Esophagus squamous epithelium (tissue), 5 donors: Measurements from ENCODE around the gene PPP2R2C. TPM values are rescaled to one million over a fixed set of nuclear protein-coding genes. Genes with fewer than 3 reads are reported as not detected.

Source experiments
- DNase-seq: peaks from one replicate; lab custom pipeline; 2025; lab: John Stamatoyannopoulos, UW
- H3K27ac ChIP-seq, 4 donors: fragments of 200-600 bp; sonication (generic); one replicate each; pipeline ENCODE4 v1.5.1; 2016 to 2019; ENCODE audit warnings: mild to moderate bottlenecking in 1 of 4
- H3K27me3 ChIP-seq, 4 donors: fragments of 200-600 bp; sonication (generic); 1 replicate in 3 of 4; 2 replicates in 1 of 4; pipeline versions ENCODE4 v1.5.1 to v1.6.0; 2017 to 2021; ENCODE audit warnings: antibody characterized with exemption in 1 of 4
- H3K36me3 ChIP-seq, 3 donors: fragments of 200-600 bp; sonication (generic); one replicate each; pipeline ENCODE4 v1.5.1; 2016 to 2019
- H3K4me1 ChIP-seq, 3 donors: fragments of 200-600 bp; sonication (generic); one replicate each; pipeline ENCODE4 v1.5.1; 2017 to 2019
- H3K4me3 ChIP-seq, 4 donors: fragments of 200-600 bp; sonication (generic); 1 replicate in 3 of 4; 2 replicates in 1 of 4; pipeline ENCODE4 v1.5.1; 2016 to 2019; ENCODE audit warnings: mild to moderate bottlenecking in 2 of 4, moderate library complexity in 1 of 4
- H3K9me3 ChIP-seq, 3 donors: fragments of 200-600 bp; sonication (generic); one replicate each; pipeline ENCODE4 v1.5.1; 2016 to 2019
- POLR2A ChIP-seq, 4 donors: fragments of 450-650 bp; IDR thresholded peaks; one replicate each; pipeline ENCODE4 v1.6.1; 2017; ENCODE audit warnings: antibody characterized with exemption in 4 of 4, mild to moderate bottlenecking in 4 of 4, moderate library complexity in 3 of 4
- WGBS, 2 donors: methylation state at CpG; one replicate each; pipeline ENCODE4 v1.1.5; 2018; 5-methylcytosine and 5-hydroxymethylcytosine counted together
- intact Hi-C: fragments of 100-400 bp; cut with DNase I; formaldehyde crosslinking; loops from one replicate; pipeline ENCODE4 v1.15.0; 2022
- total RNA-seq, 4 donors: library from RNA; depleted of rRNA; stranded (reverse); fragments of >200 nt; gene quantifications; one replicate each; pipeline ENCODE4 v1.1.0, GENCODE V29; 2016
- TF ChIP-seq, protein P1 (sequence below), 6 experiments: fragments of 450-650 bp in 4 of 6; fragments of 200-600 bp in 2 of 6; sonication (generic) in 2 of 6; IDR thresholded peaks; one replicate each; pipeline ENCODE4 v1.5.1; 2016 to 2019; ENCODE audit warnings: antibody characterized with exemption in 6 of 6, mild to moderate bottlenecking in 4 of 6, moderate library complexity in 4 of 6
- donor health status: DM: yes; HTN: yes; CAD: no.

Gene PPP2R2C
- total RNA-seq, 4 donors from 2014 or later: 26.9 to 76.3 (median 53.7) TPM

DNA sequence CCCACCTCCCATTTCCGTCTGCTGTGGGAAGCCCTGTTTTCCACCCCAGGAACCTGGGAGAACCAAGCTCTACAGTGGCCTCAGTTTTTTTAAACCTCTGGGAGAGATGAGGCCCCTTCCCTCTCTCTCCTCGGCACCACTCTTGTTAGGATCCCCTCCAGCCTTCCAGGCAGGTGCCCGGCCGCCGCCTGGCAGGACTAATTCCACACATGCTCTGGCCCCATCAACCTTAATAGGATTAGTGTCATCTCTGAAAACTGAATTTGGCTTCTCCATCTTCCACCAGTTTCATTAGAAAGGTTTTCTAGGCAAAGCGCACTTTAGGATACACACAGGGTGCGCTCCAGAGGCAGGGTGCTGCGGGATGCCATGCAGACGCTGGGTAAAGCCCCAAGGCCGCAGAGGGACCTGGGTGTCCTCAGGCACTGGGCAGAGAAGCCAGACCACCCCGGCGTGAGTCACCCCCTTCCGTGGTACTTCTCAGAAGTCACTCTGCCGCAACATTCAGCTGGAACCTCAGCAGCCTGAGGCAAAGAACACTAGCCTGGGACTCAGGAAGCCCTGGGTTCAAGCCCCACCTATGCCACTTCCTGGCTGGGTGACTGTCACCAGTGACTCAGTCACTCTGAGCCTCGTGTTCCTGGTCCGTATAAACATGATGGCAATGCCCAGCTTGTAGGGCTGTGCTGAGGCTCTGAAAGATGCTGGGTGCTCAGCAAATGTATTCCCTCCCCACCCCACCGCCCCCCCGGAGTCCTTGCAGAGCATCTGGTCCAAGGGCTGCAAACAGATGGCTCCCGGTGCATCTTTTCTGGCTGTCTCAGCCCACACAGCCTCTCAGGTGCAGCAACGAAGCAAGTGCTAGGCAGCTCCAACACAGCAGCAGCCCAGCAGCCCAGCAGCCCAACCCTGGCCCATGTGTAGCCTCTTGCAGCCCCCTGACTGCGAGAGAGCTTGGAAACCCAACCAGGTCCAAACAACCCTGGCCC, 29.1 kb downstream of the PPP2R2C start:
- TF ChIP-seq, protein P1, sequence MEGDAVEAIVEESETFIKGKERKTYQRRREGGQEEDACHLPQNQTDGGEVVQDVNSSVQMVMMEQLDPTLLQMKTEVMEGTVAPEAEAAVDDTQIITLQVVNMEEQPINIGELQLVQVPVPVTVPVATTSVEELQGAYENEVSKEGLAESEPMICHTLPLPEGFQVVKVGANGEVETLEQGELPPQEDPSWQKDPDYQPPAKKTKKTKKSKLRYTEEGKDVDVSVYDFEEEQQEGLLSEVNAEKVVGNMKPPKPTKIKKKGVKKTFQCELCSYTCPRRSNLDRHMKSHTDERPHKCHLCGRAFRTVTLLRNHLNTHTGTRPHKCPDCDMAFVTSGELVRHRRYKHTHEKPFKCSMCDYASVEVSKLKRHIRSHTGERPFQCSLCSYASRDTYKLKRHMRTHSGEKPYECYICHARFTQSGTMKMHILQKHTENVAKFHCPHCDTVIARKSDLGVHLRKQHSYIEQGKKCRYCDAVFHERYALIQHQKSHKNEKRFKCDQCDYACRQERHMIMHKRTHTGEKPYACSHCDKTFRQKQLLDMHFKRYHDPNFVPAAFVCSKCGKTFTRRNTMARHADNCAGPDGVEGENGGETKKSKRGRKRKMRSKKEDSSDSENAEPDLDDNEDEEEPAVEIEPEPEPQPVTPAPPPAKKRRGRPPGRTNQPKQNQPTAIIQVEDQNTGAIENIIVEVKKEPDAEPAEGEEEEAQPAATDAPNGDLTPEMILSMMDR (IDR thresholded peaks at IDR 0.05): no peak
- no peak for TF ChIP-seq POLR2A (IDR thresholded peaks at IDR 0.05)
- Histone ChIP-seq H3K27me3 (peaks cover 0 to 50% (median 0%) of the 10 kb centered on the region in 4 donors), H3K4me3 (no peak overlapping the region), H3K36me3 (no peaks in the 10 kb centered on the region), H3K9me3 (no peaks in the 10 kb centered on the region), H3K4me1 (peaks cover 22 to 47% (median 28%) of the 10 kb centered on the region in 3 donors), H3K27ac (no peak overlapping the region)
- intact Hi-C loops: no loop called here
- no peak for DNase-seq
- WGBS, 2 donors: 78 to 82% methylated on average over 11 to 13 of the region's 21 CpGs

DNA sequence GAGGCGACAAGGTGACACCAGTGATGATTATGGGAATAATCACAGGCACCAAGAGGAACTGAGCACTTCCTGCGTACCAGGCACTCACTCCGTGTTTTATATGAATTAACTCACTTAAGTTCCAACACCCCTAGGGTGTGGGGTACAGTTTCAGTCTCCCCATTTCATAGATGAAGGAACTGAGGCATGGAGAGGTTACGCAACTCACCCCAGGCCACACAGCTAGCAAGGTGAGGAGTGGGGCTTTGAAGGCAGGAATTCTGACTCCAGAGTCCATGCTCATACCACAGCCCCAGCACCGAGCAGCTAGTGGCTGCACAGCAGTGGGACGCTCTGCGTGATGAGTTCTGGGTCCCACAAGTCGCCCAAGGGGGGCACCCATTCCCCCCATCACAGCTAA, 29.9 kb downstream of the PPP2R2C start:
- Histone ChIP-seq H3K4me3 (no peak overlapping the region), H3K27me3 (peaks cover 0 to 47% (median 0%) of the 10 kb centered on the region in 4 donors), H3K4me1 (peaks cover 14 to 47% (median 20%) of the 10 kb centered on the region in 3 donors), H3K36me3 (no peaks in the 10 kb centered on the region), H3K9me3 (no peaks in the 10 kb centered on the region), H3K27ac (no peak overlapping the region)
- intact Hi-C loops: no loop called here
- WGBS, 2 donors: 88 to 92% methylated on average over 4 to 5 of the region's 8 CpGs
- DNase-seq: no peak
- TF ChIP-seq, protein P1 (IDR thresholded peaks at IDR 0.05): no peak
- TF ChIP-seq POLR2A (IDR thresholded peaks at IDR 0.05): no peak

DNA sequence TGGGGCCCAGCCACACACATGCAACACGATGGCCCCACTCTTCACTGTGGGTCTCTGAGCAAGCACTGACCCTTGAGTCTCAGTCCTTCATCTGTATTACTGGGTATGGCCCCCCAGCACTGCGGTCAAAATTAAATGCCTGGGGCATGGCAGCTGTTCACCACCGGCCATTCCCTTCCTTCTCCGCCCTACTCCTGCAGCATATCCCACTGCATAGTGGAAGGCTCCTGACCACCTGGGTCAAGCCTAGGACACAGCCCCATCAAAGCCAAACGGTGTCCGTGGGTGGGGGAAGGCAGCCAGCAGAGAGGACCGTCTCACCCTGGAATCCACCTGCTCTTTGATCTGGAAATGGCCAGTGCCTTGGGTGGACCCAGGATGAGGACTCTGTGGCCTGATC, 30.7 kb downstream of the PPP2R2C start:
- Histone ChIP-seq H3K4me3 (no peak overlapping the region), H3K4me1 (peaks cover 10 to 45% (median 14%) of the 10 kb centered on the region in 3 donors), H3K27ac (no peak overlapping the region), H3K36me3 (no peaks in the 10 kb centered on the region), H3K27me3 (peaks cover 0 to 47% (median 0%) of the 10 kb centered on the region in 4 donors), H3K9me3 (no peaks in the 10 kb centered on the region)
- intact Hi-C loops: no loop called here
- WGBS, 2 donors: 93 to 94% methylated on average over 2 to 7 of the region's 7 CpGs
- TF ChIP-seq POLR2A (IDR thresholded peaks at IDR 0.05): no peak
- TF ChIP-seq, protein P1 (IDR thresholded peaks at IDR 0.05): no peak
- DNase-seq: no peak

DNA sequence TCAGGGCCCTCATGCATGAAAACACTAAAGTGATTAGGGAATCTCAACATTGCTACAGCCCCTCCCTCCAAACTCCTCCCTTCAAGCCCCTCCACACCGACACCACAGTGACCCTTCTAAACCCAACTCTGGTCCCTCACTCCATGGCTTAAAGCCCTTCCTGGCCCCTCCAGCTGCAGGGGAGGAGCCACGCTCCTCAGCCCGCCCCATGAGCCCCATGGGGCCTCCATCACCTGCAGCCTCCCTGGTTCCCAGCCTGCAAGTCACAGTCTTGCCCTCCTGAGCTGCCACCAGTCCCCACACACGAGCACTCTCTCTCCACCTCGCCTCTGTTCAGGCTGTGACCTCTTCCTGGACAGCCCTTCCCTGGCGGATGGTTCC, 31.2 kb downstream of the PPP2R2C start:
- no peak for TF ChIP-seq POLR2A (IDR thresholded peaks at IDR 0.05)
- TF ChIP-seq, protein P1 (IDR thresholded peaks at IDR 0.05): no peak
- peaks cover 0 to 47% (median 0%) of the 10 kb centered on the region in 4 donors for H3K27me3 ChIP-seq
- peaks cover 0 to 2% (median 0%) of the 10 kb centered on the region in 3 donors for H3K9me3 ChIP-seq
- intact Hi-C loops: no loop called here
- H3K36me3 ChIP-seq: no peaks in the 10 kb centered on the region
- DNase-seq: no peak
- peaks cover 8 to 40% (median 8%) of the 10 kb centered on the region in 3 donors for H3K4me1 ChIP-seq
- 57 to 88% methylated on average over 3 to 5 of the region's 6 CpGs for WGBS, 2 donors
- no peak overlapping the region for H3K27ac ChIP-seq
- H3K4me3 ChIP-seq: no peak overlapping the region
